Measurements from ENCODE around the gene CCDC102A.
A peak's percentile ranks its signal among the peaks of the same experiment; 100 is the strongest.

CCDC102A gene

GRCh38 chr16:57537194-57537505 lies 779 bp upstream of the CCDC102A start:
- DNase-seq (ENCODE audit: low spot score): no peak

GRCh38 chr16:57535680-57536305 lies 578 bp downstream of the CCDC102A start:
- peak; percentile 98 for DNase-seq (ENCODE audit: low spot score)

- DNase-seq (ENCODE audit: low spot score): peak; percentile 1
Measured at GRCh38 chr16:57534881-57535658, 1.3 kb downstream of the CCDC102A start.

GRCh38 chr16:57534337-57534880 lies 2.0 kb downstream of the CCDC102A start:
- no peak for DNase-seq (ENCODE audit: low spot score)

GRCh38 chr16:57533431-57534336 lies 2.7 kb downstream of the CCDC102A start:
- peak; percentile 1 for DNase-seq (ENCODE audit: low spot score)

- peak; percentile 1 for DNase-seq (ENCODE audit: low spot score)
Measured at GRCh38 chr16:57532266-57532625, 4.1 kb downstream of the CCDC102A start.

- DNase-seq (ENCODE audit: low spot score): peak; percentile 0
Measured at GRCh38 chr16:57531635-57532265, 4.6 kb downstream of the CCDC102A start.

- DNase-seq (ENCODE audit: low spot score): no peak
Measured at GRCh38 chr16:57531253-57531575, 5.2 kb downstream of the CCDC102A start.

- DNase-seq (ENCODE audit: low spot score): no peak
Measured at GRCh38 chr16:57530522-57531252, 5.7 kb downstream of the CCDC102A start.

- DNase-seq (ENCODE audit: low spot score): no peak
Measured at GRCh38 chr16:57530104-57530521, 6.3 kb downstream of the CCDC102A start.

- no peak for DNase-seq (ENCODE audit: low spot score)
Measured at GRCh38 chr16:57529391-57530103, 6.8 kb downstream of the CCDC102A start.

- peak; percentile 51 for DNase-seq (ENCODE audit: low spot score)
Measured at GRCh38 chr16:57528499-57529390, 7.6 kb downstream of the CCDC102A start.

- no peak for DNase-seq (ENCODE audit: low spot score)
Measured at GRCh38 chr16:57527610-57528360, 8.6 kb downstream of the CCDC102A start.

GRCh38 chr16:57527027-57527426 lies 9.3 kb downstream of the CCDC102A start:
- no peak for DNase-seq (ENCODE audit: low spot score)

- DNase-seq (ENCODE audit: low spot score): no peak
Measured at GRCh38 chr16:57526498-57526897, 9.9 kb downstream of the CCDC102A start.

GRCh38 chr16:57525761-57526160 lies 10.6 kb downstream of the CCDC102A start:
- DNase-seq (ENCODE audit: low spot score): no peak

- no peak for DNase-seq (ENCODE audit: low spot score)
Measured at GRCh38 chr16:57522960-57523359, 13.4 kb downstream of the CCDC102A start.

- DNase-seq (ENCODE audit: low spot score): peak; percentile 95
Measured at GRCh38 chr16:57519796-57520360, 16.5 kb downstream of the CCDC102A start.

GRCh38 chr16:57518922-57519321 lies 17.4 kb downstream of the CCDC102A start:
- DNase-seq (ENCODE audit: low spot score): no peak
